ENCODE measurements around the gene CTNNA3.

DNA sequence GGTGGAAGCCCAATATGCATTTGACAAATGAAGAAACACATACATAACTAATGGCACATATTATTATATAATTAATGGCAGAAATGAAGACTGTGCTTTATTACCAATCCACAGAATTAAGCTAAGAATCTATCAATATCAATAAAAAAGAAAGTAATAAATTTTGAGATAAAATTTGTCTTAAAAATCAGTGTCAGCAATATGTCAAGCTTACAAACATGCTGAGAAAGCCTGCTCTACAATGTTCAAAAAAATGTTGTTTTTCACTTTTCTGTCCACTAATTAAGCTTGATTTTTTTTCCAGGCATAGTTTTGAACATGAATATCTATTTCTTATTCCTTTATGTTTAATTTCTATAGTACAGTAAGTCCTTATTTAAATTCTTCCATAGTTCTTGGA lies 1491.2 kb downstream of the CTNNA3 start:
- TF ChIP-seq, protein P1, sequence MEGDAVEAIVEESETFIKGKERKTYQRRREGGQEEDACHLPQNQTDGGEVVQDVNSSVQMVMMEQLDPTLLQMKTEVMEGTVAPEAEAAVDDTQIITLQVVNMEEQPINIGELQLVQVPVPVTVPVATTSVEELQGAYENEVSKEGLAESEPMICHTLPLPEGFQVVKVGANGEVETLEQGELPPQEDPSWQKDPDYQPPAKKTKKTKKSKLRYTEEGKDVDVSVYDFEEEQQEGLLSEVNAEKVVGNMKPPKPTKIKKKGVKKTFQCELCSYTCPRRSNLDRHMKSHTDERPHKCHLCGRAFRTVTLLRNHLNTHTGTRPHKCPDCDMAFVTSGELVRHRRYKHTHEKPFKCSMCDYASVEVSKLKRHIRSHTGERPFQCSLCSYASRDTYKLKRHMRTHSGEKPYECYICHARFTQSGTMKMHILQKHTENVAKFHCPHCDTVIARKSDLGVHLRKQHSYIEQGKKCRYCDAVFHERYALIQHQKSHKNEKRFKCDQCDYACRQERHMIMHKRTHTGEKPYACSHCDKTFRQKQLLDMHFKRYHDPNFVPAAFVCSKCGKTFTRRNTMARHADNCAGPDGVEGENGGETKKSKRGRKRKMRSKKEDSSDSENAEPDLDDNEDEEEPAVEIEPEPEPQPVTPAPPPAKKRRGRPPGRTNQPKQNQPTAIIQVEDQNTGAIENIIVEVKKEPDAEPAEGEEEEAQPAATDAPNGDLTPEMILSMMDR (IDR thresholded peaks at IDR 0.05 in 8 of 11, conservative IDR thresholded peaks at IDR 0.05 in 3 of 11): no peak
- TF ChIP-seq POLR2AphosphoS5 (IDR thresholded peaks at IDR 0.05) (no peak), POLR2A (IDR thresholded peaks at IDR 0.05) (no peak)

Measured in spleen (tissue), 7 donors.